ENCODE measurements around the gene DDX39A. TPM values are rescaled to one million over a fixed set of nuclear protein-coding genes. Genes with fewer than 3 reads are reported as not detected.

DDX39A gene
- polyA plus RNA-seq (2011; rRNA removed) (57.9 and 59.0 TPM in 2 replicates), polyA plus RNA-seq (2017; fragmentation: RNase III; extraction: RNeasy Plus Mini Kit Qiagen cat#74134 plus additional on column Dnase treatment) (110 to 118 TPM (median 112 TPM) in 3 replicates), polyA minus RNA-seq (2011; rRNA and poly(A)+ RNA removed) (58.9 and 69.4 TPM in 2 replicates)
- 172 and 176 TPM in 2 replicates for polyA plus RNA-seq (2012; cell fraction: cytosol; rRNA removed)
- polyA plus RNA-seq (2012; cell fraction: nucleus; rRNA removed) = 636 and 678 TPM in 2 replicates

DNA sequence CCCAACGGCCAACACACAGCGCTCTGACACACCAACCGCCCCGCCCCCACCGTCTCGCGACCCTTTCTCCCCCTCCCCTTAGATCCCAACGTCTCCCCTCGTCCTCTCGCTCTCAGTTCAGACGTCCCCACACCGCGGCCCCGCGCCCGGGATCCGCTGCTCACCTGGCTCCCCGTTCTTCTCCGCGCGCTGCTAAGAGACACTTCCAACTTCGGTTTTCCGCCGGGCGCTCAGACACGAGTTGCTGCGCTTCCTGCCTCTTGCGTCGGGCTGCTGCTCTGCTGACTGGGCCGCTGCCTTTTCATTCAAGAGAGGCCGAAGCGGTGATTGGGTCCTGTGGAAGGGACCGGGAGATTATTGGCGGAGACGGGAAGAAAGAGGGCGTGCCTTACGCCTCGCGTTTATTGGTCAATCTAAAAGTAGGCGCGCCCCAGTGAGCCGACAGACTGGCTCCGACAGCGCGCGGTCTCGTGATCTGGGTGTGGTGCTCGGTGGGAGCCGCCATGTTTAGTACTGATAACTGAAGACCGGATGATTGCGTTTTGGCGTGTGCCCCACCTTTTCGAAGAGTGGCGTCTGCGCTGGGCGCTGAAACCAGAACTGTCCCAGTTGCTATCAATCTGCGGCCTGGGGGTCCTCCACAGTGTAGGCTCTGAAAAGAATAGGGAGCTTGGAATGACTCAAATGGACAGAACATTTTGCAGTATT lies at the start of gene DDX39A:
TSS of gene DDX39A (minus strand) at position 236 of the 708 bp plus-strand sequence. CDS start 6,121 bp downstream, outside the sequence.
- Histone ChIP-seq H3K4me1 (peaks cover 18% of the 10 kb centered on the region), H3K9me3 (no peaks in the 10 kb centered on the region), H3K4me2 (peak within 1 kb of the TSS; percentile 83), H3K4me3 (peak within 1 kb of the TSS; percentile 92), H3K27ac (peak within 1 kb of the TSS; percentile 93 to 97)
- FAIRE-seq = no peak
- peak; percentile 94 to 99 for DNase-seq (ENCODE audit: low read depth in 1 of 2, low spot score in 1 of 2)
- peak; percentile 98 to 100 for ATAC-seq
- ChIA-PET POLR2A (no interaction called here), CTCF (interaction anchor here (2.6 kb wide), 2 partner anchors 13 to 283 kb away, joined by 10 to 15 read pairs; partner anchors contain the start of gene ASF1B)
- 1% methylated on average over 15 of the region's 57 CpGs for WGBS (ENCODE audit: missing lambda C conversion rate)
- 0 out of 3 replicates have a peak, but pooled peaks have one; percentile 37 for TF ChIP-seq BCL3 (IDR thresholded peaks at IDR 0.05)
- no peak for TF ChIP-seq JUNB (IDR thresholded peaks at IDR 0.05)
- TF ChIP-seq PBX3 (IDR thresholded peaks at IDR 0.05) = peak; percentile 88
- TF ChIP-seq USF2 (IDR thresholded peaks at IDR 0.05) = peak; percentile 67
- no peak for TF ChIP-seq MAFK (IDR thresholded peaks at IDR 0.05; ENCODE audit: partially characterized antibody)
- peak; percentile 32; the same call in 1 of the 2 replicates for TF ChIP-seq ATOH8 (CRISPR knock-in tag; IDR thresholded peaks at IDR 0.05; ENCODE audit: low read depth)
- peak; percentile 55; the same call in 1 of the 2 replicates for TF ChIP-seq MYC (IDR thresholded peaks at IDR 0.05; ENCODE audit: borderline replicate concordance, low read length)
- peak in 1 of 2 experiments; percentile 73; a peak in 2 of 5 replicates for TF ChIP-seq JUN (IDR thresholded peaks at IDR 0.05)
- no peak for TF ChIP-seq RAD21 (conservative IDR thresholded peaks at IDR 0.05 in 1 of 2, IDR thresholded peaks at IDR 0.05 in 1 of 2)
- TF ChIP-seq CEBPB (IDR thresholded peaks at IDR 0.05) = peak in 1 of 2 experiments; percentile 18; a peak in 1 of 4 replicates
- TF ChIP-seq CBX8 (IDR thresholded peaks at IDR 0.05) = no peak
- peak; percentile 77 for TF ChIP-seq E2F6 (IDR thresholded peaks at IDR 0.05; ENCODE audit: borderline replicate concordance, low read depth)
- TF ChIP-seq PHF8 (IDR thresholded peaks at IDR 0.05; ENCODE audit: borderline replicate concordance, low read depth) = peak; percentile 55; the same call in 1 of the 2 replicates
- peak; percentile 86 for TF ChIP-seq BHLHE40 (IDR thresholded peaks at IDR 0.05; ENCODE audit: low read depth, low read length)
- no peak for TF ChIP-seq MAZ (IDR thresholded peaks at IDR 0.05; ENCODE audit: borderline replicate concordance, low read depth, low read length)
- peak; percentile 85 for TF ChIP-seq MAX (IDR thresholded peaks at IDR 0.05)

GRCh38 chr19:14467816-14468215 lies 48.7 kb upstream of the DDX39A start:
- ChIA-PET CTCF (interaction anchor here (0.8 to 2.7 kb wide), 8 partner anchors 12 to 331 kb away, joined by 3 to 22 read pairs (median 3); partner anchors contain the start of gene ASF1B), POLR2A (no interaction called here)
- no peak overlapping the region for H3K4me2 ChIP-seq
- 0 out of 3 replicates have a peak, but pooled peaks cover 2% of the 10 kb centered on the region for H3K4me1 ChIP-seq
- WGBS (ENCODE audit: missing lambda C conversion rate) = 83% methylated on average over 9 of the region's 9 CpGs
- no peak overlapping the region for H3K27ac ChIP-seq
- no peak overlapping the region for H3K4me3 ChIP-seq
- FAIRE-seq = no peak
- no peaks in the 10 kb centered on the region for H3K9me3 ChIP-seq
- 0 out of 6 replicates have a peak, but pooled peaks of 1 of the 2 experiments have one; percentile 12 for ATAC-seq
- DNase-seq (ENCODE audit: low read depth in 1 of 2, low spot score in 1 of 2) = no peak
- TF ChIP-seq SREBF2 (IDR thresholded peaks at IDR 0.05) (no peak), GATA3 (IDR thresholded peaks at IDR 0.05; ENCODE audit: borderline replicate concordance) (no peak), BHLHE40 (IDR thresholded peaks at IDR 0.05; ENCODE audit: low read depth, low read length) (no peak), PHF8 (IDR thresholded peaks at IDR 0.05; ENCODE audit: borderline replicate concordance, low read depth) (no peak), KDM5A (IDR thresholded peaks at IDR 0.05) (no peak), MAFK (IDR thresholded peaks at IDR 0.05; ENCODE audit: partially characterized antibody) (no peak), RAD21 (conservative IDR thresholded peaks at IDR 0.05 in 1 of 2, IDR thresholded peaks at IDR 0.05 in 1 of 2) (peak in 1 of 2 experiments; percentile 46; a peak in 3 of 5 replicates), POLR2AphosphoS2 (conservative IDR thresholded peaks at IDR 0.05; ENCODE audit: low read length) (no peak), ZNF302 (CRISPR knock-in tag; IDR thresholded peaks at IDR 0.05) (no peak), HEYL (CRISPR knock-in tag; IDR thresholded peaks at IDR 0.05) (no peak)
- TF ChIP-seq, protein P1, sequence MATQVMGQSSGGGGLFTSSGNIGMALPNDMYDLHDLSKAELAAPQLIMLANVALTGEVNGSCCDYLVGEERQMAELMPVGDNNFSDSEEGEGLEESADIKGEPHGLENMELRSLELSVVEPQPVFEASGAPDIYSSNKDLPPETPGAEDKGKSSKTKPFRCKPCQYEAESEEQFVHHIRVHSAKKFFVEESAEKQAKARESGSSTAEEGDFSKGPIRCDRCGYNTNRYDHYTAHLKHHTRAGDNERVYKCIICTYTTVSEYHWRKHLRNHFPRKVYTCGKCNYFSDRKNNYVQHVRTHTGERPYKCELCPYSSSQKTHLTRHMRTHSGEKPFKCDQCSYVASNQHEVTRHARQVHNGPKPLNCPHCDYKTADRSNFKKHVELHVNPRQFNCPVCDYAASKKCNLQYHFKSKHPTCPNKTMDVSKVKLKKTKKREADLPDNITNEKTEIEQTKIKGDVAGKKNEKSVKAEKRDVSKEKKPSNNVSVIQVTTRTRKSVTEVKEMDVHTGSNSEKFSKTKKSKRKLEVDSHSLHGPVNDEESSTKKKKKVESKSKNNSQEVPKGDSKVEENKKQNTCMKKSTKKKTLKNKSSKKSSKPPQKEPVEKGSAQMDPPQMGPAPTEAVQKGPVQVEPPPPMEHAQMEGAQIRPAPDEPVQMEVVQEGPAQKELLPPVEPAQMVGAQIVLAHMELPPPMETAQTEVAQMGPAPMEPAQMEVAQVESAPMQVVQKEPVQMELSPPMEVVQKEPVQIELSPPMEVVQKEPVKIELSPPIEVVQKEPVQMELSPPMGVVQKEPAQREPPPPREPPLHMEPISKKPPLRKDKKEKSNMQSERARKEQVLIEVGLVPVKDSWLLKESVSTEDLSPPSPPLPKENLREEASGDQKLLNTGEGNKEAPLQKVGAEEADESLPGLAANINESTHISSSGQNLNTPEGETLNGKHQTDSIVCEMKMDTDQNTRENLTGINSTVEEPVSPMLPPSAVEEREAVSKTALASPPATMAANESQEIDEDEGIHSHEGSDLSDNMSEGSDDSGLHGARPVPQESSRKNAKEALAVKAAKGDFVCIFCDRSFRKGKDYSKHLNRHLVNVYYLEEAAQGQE (IDR thresholded peaks at IDR 0.05) = no peak
